Raji (cell line): ENCODE results near the gene RASAL1.

ENCODE experiments used
- POLR2A ChIP-seq: IDR thresholded peaks from 2 replicates; pipeline ENCODE4 v1.6.1; 2011; ENCODE audit warnings: low read depth, low read length, control low read depth; ENCODE audit not compliant: insufficient read depth

Gene RASAL1

GRCh38 chr12:113057565-113058485, 77.7 kb downstream of the RASAL1 start:
- peak; percentile 44; the same call in 1 of the 2 replicates for TF ChIP-seq POLR2A

GRCh38 chr12:113056631-113057488, 78.7 kb downstream of the RASAL1 start, which contains the start of gene DTX1:
Gene DTX1, plus strand, starts transcription at chr12:113056730. Its CDS starts 1,463 bp downstream, at chr12:113058193.
- peak; percentile 53; the same call in 1 of the 2 replicates for TF ChIP-seq POLR2A

DNA sequence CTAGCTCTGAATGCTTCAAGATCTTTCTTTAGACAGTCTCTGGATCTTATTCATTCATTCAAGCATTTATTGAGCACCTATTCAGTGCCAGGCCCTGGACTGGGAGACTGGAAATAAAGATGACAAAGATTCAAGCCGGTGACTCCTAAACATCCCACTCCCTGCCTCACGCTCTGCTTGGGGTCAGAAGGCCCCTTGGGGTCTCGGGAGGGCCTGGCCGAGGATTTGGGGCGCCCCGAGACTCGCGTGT, 79.3 kb downstream of the RASAL1 start:
- TF ChIP-seq POLR2A, result no peak; the same call in 1 of the 2 replicates

DNA sequence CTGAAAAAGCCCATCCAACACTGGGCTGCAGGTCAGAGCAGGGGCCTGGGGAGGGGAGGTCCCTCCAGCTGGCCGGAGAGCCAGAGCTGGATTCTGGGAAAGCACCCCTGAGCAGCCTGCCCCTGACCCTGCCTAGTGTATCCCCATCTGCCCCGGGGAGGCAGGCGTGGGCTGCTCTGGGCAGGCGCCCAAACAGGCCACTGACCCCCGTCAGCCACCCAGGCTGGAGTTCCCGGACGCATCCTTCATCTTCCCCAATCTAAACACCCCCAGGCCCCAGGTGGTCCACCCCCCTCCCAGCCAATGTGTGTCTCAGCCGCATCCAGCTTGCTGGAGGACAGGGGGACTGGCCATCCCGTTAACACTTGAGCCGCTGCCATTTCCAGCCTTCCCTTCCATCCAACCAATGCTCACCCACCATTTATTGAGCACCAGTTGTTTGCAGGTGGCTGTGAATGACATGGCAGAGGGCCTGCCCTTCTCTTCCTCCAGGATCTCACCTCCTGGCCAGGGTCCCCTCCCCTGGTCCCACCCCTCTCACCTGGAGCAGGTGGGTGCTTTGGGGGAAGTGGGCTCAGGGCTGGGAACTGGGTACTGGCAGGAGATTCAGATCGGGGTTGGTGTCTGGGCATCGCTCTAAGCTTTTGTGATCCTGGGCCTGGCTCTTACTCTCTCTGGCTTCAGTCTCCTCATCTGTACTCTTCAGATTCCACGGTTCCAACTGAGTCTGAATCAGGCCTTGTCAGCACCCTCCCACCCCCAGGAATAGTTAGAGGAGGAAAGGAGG, 79.8 kb downstream of the RASAL1 start:
- TF ChIP-seq POLR2A, result no peak; the same call in 1 of the 2 replicates

GRCh38 chr12:113054948-113055486, 80.5 kb downstream of the RASAL1 start:
- no peak for TF ChIP-seq POLR2A

DNA sequence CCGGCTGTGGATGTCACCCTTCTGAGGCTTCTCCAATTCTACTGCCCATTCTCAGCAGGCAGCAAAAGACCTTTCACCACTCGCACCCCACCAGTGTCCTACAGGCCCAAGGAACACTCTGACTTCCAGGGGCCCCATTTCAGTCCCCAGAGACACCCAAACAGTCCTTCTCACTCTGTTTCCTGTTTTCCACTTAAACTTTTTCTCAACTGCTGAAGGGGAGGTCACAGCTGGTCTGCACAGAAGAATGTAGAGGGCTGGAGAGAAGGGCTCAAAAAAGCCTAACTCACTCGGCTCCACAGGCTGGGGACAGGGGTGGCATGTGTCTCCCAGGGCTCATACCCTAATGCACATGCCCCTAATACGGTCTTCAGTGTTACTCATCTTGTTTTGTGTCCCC, 83.2 kb downstream of the RASAL1 start:
- peak; percentile 59; the same call in 1 of the 2 replicates for TF ChIP-seq POLR2A

GRCh38 chr12:113051759-113052158, 83.8 kb downstream of the RASAL1 start:
- TF ChIP-seq POLR2A, result no peak

DNA sequence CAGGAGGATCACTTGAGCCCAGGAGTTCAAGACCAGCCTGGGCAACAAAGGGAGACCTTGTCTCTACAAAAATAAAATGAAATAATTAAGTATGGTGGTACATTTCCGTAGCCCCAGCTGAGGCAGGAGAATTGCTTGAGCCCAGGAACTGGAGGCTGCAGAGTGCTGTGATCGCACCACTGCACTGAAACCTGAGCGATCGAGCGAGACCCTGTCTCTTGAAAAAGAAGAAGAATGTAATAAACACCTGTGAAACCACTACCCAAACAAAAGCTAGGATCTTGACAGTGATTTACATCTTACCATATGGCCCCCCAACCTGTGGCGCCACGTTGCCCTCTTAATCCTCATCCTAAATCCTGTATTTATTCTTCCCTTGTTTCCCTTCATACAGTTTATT, 84.8 kb downstream of the RASAL1 start:
- TF ChIP-seq POLR2A, result peak; percentile 65

- peak; percentile 46 for TF ChIP-seq POLR2A
These were observed 85.4 kb downstream of the RASAL1 start for GRCh38 chr12:113049976-113050742.
